GM12873 (cell line): Measurements from ENCODE around the gene KCNK5.

Experiments
- CTCF ChIP-seq: IDR thresholded peaks from 2 replicates; pipeline ENCODE4 v1.5.1; 2012; ENCODE audit warnings: low read depth, mild to moderate bottlenecking, moderate library complexity, low read length, control low read depth; ENCODE audit not compliant: insufficient read depth; ENCODE audit errors: missing control alignments

KCNK5 gene

GRCh38 chr6:39195792-39196385 lies 33.4 kb downstream of the KCNK5 start:
- TF ChIP-seq CTCF, result no peak

DNA sequence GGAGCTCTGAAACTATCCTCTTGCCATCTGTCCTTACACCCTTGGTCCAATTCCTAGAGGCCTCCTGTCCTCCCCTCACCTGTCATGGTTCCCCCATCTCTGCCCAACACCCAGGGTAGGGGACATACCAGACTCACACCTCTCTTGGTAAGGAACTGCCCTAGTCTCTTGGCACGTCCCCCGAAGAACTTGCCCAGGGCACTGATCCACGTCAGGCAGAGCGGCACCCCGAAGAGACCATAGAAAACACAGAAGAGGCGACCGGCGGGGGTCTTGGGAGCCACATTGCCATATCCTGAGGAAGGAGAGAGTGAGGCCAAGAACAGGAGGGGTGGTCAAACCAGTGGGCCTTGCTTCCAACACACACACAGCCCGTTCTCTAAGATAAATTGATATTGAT lies 34.8 kb downstream of the KCNK5 start:
- no peak for TF ChIP-seq CTCF

DNA sequence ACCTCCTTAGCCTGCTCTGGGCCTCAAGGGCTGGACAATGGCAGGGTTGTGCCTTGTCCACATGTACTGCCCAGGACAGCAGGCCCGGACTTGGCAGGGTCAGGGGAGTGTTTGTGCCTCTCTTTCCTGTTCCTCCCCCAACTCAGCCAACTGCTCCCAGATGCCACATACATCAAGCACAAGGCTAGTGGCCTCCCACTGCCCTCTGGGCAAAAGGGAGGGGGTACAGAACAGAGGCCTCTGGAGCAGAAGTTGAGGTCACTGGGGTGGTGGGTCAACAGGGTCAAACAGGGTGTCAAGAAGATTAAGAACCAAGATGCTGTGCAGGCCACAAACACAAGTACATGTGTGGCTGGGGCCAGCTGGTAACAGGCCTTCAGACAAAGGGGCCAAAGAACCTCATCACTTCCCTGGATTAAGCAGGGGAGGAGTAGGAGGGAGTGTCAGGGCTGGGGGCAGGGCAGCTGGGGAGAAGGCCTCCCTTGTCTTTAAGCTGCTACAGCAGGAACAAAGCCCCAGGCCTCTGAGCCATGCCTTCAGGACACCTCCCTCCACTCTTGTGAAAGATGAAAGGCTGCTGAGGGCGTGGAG lies 36.0 kb downstream of the KCNK5 start:
- no peak for TF ChIP-seq CTCF

- no peak for TF ChIP-seq CTCF
Observed at GRCh38 chr6:39192736-39193135, 36.5 kb downstream of the KCNK5 start.

- TF ChIP-seq CTCF, result no peak
Observed at GRCh38 chr6:39191236-39191930, 37.9 kb downstream of the KCNK5 start.

GRCh38 chr6:39190545-39191235 lies 38.6 kb downstream of the KCNK5 start:
- TF ChIP-seq CTCF, result no peak

GRCh38 chr6:39189915-39190544 lies 39.2 kb downstream of the KCNK5 start:
- TF ChIP-seq CTCF, result peak; percentile 79
